Measurements from ENCODE around the gene BHLHE41. TPM values are rescaled to one million over a fixed set of nuclear protein-coding genes. Genes with fewer than 3 reads are reported as not detected.

BHLHE41 gene
- total and polyA plus RNA-seq, 2 donors from 2014 or later, result 2.2 to 34.3 TPM

DNA sequence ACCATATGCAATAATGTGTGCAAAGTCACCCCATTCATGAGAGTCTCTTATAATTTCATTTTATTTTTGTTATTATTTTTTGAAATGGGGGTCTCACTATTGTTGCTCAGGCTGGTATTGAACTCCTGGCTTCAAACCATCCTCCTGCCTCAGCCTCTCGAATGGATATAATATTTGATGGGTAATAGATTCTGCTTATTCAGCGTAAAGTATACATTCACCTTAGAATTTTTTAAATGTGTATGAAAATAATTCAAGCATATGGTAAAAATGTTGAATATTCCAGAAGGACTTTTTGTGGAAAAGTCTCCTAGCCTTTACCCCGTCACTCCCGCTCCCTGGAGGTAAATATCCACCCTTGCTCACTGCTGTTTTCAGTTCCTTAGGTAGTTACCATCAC lies 47.2 kb upstream of the BHLHE41 start:
- H3K9me3 ChIP-seq (ENCODE audit: control insufficient read depth in 2 of 3, insufficient read depth in 1 of 3, low read length in 3 of 3), result no peaks in the 10 kb centered on the region
- H3K9ac ChIP-seq (ENCODE audit: low read length in 3 of 3), result no peak overlapping the region
- H3K36me3 ChIP-seq (ENCODE audit: control insufficient read depth in 2 of 3, insufficient read depth in 3 of 3, low read length in 3 of 3), result no peaks in the 10 kb centered on the region
- TF ChIP-seq, protein P1, sequence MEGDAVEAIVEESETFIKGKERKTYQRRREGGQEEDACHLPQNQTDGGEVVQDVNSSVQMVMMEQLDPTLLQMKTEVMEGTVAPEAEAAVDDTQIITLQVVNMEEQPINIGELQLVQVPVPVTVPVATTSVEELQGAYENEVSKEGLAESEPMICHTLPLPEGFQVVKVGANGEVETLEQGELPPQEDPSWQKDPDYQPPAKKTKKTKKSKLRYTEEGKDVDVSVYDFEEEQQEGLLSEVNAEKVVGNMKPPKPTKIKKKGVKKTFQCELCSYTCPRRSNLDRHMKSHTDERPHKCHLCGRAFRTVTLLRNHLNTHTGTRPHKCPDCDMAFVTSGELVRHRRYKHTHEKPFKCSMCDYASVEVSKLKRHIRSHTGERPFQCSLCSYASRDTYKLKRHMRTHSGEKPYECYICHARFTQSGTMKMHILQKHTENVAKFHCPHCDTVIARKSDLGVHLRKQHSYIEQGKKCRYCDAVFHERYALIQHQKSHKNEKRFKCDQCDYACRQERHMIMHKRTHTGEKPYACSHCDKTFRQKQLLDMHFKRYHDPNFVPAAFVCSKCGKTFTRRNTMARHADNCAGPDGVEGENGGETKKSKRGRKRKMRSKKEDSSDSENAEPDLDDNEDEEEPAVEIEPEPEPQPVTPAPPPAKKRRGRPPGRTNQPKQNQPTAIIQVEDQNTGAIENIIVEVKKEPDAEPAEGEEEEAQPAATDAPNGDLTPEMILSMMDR (IDR thresholded peaks at IDR 0.05; ENCODE audit: borderline replicate concordance, extremely low read depth, insufficient read depth), result no peak
- intact Hi-C loops (cut with DNase I), result no loop called here
- no peak for DNase-seq
- no peak for FAIRE-seq
- H3K27me3 ChIP-seq (ENCODE audit: control insufficient read depth, insufficient read depth, low read length), result no peaks in the 10 kb centered on the region
- no peak overlapping the region for H3K4me3 ChIP-seq (ENCODE audit: low read length in 3 of 3)
- no peaks in the 10 kb centered on the region for H3K4me1 ChIP-seq (ENCODE audit: control insufficient read depth in 2 of 3, insufficient read depth in 2 of 3, low read depth in 1 of 3, low read length in 3 of 3)
- H3K27ac ChIP-seq (ENCODE audit: low read depth in 2 of 2, low read length in 2 of 2), result no peak overlapping the region

DNA sequence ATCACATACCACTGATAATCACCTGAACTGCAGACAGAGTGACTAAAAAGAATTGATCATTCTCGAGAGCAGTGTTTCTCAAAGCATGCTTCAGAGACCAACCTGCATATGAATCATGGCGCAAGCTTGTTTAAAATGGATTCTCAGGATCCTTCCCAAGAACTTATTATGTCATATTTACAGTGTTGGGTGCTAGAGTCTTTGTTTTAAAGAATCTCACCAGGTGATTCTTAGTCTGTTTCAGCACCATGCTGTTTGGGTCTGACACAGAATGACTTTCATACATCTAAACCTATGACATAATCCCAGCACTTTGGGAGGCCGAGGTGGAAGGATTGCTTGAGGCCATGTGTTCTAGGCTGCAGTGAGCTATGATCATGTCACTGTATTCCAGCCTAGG lies 39.3 kb upstream of the BHLHE41 start:
- H3K9me3 ChIP-seq (ENCODE audit: control insufficient read depth in 2 of 3, insufficient read depth in 1 of 3, low read length in 3 of 3), result no peaks in the 10 kb centered on the region
- FAIRE-seq (no peak), DNase-seq (no peak)
- no peak overlapping the region for H3K27ac ChIP-seq (ENCODE audit: low read depth in 2 of 2, low read length in 2 of 2)
- H3K4me3 ChIP-seq (ENCODE audit: low read length in 3 of 3), result no peak overlapping the region
- H3K27me3 ChIP-seq (ENCODE audit: control insufficient read depth, insufficient read depth, low read length), result no peaks in the 10 kb centered on the region
- no peaks in the 10 kb centered on the region for H3K4me1 ChIP-seq (ENCODE audit: control insufficient read depth in 2 of 3, insufficient read depth in 2 of 3, low read depth in 1 of 3, low read length in 3 of 3)
- no peak overlapping the region for H3K9ac ChIP-seq (ENCODE audit: low read length in 3 of 3)
- H3K36me3 ChIP-seq (ENCODE audit: control insufficient read depth in 2 of 3, insufficient read depth in 3 of 3, low read length in 3 of 3), result no peaks in the 10 kb centered on the region
- intact Hi-C loops (cut with DNase I), result no loop called here
- TF ChIP-seq, protein P1 (IDR thresholded peaks at IDR 0.05; ENCODE audit: borderline replicate concordance, extremely low read depth, insufficient read depth), result no peak

DNA sequence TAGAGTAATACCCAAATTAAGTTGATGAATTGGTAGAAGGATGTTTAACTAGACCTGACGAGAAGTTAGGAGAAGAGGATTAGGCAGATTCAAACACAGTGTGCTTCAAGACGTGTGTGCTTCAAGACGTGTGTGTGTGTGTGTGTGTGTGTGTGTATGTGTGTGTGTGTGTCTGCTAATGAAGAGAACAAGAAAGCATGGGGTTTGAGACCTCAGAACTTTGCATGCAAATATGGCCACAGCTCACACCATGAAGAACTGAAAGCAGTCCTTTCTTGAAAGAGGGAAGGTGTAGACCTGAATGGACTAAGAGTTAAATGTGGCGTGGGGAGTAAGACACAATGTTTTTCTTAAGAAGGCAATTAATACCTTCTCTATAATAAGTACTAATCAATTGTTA lies 38.1 kb upstream of the BHLHE41 start:
- no peak overlapping the region for H3K4me3 ChIP-seq (ENCODE audit: low read length in 3 of 3)
- DNase-seq, result no peak
- H3K36me3 ChIP-seq (ENCODE audit: control insufficient read depth in 2 of 3, insufficient read depth in 3 of 3, low read length in 3 of 3), result no peaks in the 10 kb centered on the region
- H3K9ac ChIP-seq (ENCODE audit: low read length in 3 of 3), result no peak overlapping the region
- TF ChIP-seq, protein P1 (IDR thresholded peaks at IDR 0.05; ENCODE audit: borderline replicate concordance, extremely low read depth, insufficient read depth), result no peak
- no peaks in the 10 kb centered on the region for H3K4me1 ChIP-seq (ENCODE audit: control insufficient read depth in 2 of 3, insufficient read depth in 2 of 3, low read depth in 1 of 3, low read length in 3 of 3)
- no peak for FAIRE-seq
- intact Hi-C loops (cut with DNase I), result no loop called here
- H3K27ac ChIP-seq (ENCODE audit: low read depth in 2 of 2, low read length in 2 of 2), result no peak overlapping the region
- no peaks in the 10 kb centered on the region for H3K9me3 ChIP-seq (ENCODE audit: control insufficient read depth in 2 of 3, insufficient read depth in 1 of 3, low read length in 3 of 3)
- H3K27me3 ChIP-seq (ENCODE audit: control insufficient read depth, insufficient read depth, low read length), result no peaks in the 10 kb centered on the region

DNA sequence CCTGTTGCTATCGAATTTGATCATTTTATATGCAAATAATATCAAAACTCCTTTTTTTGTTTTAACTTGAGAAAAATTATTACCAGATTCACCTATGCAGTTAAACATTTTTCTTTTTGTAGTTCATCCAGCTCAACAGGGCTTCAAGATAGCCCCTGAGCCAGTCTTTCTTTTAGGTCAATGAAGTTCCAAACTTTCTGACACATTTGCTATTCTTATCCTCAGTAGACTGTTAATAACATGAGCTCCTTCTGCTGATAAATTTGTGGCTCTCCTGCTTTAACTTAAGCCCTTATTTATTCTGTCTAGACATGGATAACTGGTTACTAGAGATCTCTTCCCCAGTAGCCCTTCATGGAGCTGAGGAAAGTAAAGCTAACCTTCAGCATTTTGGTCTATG lies 37.3 kb upstream of the BHLHE41 start:
- TF ChIP-seq, protein P1 (IDR thresholded peaks at IDR 0.05; ENCODE audit: borderline replicate concordance, extremely low read depth, insufficient read depth), result no peak
- no peak for DNase-seq
- no peak overlapping the region for H3K27ac ChIP-seq (ENCODE audit: low read depth in 2 of 2, low read length in 2 of 2)
- H3K9ac ChIP-seq (ENCODE audit: low read length in 3 of 3), result no peak overlapping the region
- H3K4me1 ChIP-seq (ENCODE audit: control insufficient read depth in 2 of 3, insufficient read depth in 2 of 3, low read depth in 1 of 3, low read length in 3 of 3), result no peaks in the 10 kb centered on the region
- no peak overlapping the region for H3K4me3 ChIP-seq (ENCODE audit: low read length in 3 of 3)
- intact Hi-C loops (cut with DNase I), result no loop called here
- no peaks in the 10 kb centered on the region for H3K27me3 ChIP-seq (ENCODE audit: control insufficient read depth, insufficient read depth, low read length)
- FAIRE-seq, result no peak
- no peaks in the 10 kb centered on the region for H3K36me3 ChIP-seq (ENCODE audit: control insufficient read depth in 2 of 3, insufficient read depth in 3 of 3, low read length in 3 of 3)
- H3K9me3 ChIP-seq (ENCODE audit: control insufficient read depth in 2 of 3, insufficient read depth in 1 of 3, low read length in 3 of 3), result no peaks in the 10 kb centered on the region

Measured in kidney (tissue), 14 donors.